ENCODE measurements around the gene P3R3URF.
"Not testable (repeated sequence)": the region's sequence is repeated elsewhere in the genome, so short reads cannot be mapped to it uniquely, and the experiment has no call there.

P3R3URF gene

DNA sequence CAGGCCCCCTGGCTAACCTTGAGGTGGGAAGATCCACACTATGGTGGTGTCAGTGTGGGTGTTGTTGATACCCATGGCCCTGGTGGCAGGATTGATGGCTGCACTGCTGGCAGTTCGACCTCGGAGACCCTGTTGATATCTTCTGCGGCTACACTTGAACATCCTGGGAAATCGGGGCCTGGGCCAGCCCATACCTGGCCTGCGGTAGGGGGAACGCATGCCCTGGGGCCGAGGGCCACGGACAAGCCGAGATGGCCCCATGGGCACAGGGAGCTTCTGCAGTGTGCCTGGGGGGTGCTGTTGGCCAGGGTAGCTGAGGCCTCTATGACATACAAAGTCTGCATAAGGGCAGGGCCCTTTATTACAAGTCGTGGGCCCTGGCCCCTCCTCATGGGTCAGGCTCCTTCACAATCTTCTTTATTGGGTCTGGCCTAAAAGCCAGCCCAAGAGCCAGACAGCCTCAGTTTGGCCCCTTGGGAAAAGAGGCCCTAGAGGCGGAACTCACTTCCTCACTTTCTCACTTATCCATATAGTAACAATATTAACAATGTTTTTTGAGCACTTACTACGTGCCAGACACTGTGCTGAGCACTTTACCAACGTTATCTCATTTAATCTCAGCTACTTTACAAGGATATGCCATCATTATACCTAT, at the start of gene P3R3URF:
Gene P3R3URF (minus strand): TSS at position 278 of the 655 bp plus-strand sequence. CDS start 17 bp downstream, at position 261.
- TF ChIP-seq, protein P1, sequence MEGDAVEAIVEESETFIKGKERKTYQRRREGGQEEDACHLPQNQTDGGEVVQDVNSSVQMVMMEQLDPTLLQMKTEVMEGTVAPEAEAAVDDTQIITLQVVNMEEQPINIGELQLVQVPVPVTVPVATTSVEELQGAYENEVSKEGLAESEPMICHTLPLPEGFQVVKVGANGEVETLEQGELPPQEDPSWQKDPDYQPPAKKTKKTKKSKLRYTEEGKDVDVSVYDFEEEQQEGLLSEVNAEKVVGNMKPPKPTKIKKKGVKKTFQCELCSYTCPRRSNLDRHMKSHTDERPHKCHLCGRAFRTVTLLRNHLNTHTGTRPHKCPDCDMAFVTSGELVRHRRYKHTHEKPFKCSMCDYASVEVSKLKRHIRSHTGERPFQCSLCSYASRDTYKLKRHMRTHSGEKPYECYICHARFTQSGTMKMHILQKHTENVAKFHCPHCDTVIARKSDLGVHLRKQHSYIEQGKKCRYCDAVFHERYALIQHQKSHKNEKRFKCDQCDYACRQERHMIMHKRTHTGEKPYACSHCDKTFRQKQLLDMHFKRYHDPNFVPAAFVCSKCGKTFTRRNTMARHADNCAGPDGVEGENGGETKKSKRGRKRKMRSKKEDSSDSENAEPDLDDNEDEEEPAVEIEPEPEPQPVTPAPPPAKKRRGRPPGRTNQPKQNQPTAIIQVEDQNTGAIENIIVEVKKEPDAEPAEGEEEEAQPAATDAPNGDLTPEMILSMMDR (IDR thresholded peaks at IDR 0.05; ENCODE audit: low read depth, low read length): no peak
- H3K9me3 ChIP-seq (ENCODE audit: severe bottlenecking): no peaks in the 10 kb centered on the region
- H3K27me3 ChIP-seq (ENCODE audit: insufficient read depth, low read depth, severe bottlenecking): no peaks in the 10 kb centered on the region
- no peak within 1 kb of the TSS for H3K4me3 ChIP-seq (ENCODE audit: low read depth, low read length)
- H3K36me3 ChIP-seq: no peaks in the 10 kb centered on the region
- DNase-seq: no peak
- H3K27ac ChIP-seq: no peak within 1 kb of the TSS

DNA sequence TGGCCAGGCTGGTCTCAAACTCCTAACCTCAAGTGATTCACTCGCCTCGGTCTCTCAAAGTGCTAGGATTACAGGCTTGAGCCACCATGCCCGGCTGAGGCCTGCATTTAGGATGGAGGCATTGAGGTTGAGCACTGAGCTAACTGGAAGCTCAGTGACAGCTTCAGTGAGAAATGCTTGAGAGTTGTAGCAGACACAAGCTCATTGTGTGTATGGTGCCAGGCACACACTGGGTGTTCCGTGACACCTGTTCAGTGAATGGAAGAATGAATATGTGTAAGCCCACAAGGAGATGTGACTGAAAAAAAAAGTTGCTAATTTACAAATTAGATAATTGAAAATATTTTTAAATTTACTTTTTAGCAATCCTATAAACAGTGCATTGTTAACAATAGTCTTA, 48.7 kb upstream of the P3R3URF start:
- TF ChIP-seq, protein P1 (IDR thresholded peaks at IDR 0.05; ENCODE audit: low read depth, low read length): no peak
- no peak for DNase-seq
- H3K4me3 ChIP-seq (ENCODE audit: low read depth, low read length): no peak overlapping the region

DNA sequence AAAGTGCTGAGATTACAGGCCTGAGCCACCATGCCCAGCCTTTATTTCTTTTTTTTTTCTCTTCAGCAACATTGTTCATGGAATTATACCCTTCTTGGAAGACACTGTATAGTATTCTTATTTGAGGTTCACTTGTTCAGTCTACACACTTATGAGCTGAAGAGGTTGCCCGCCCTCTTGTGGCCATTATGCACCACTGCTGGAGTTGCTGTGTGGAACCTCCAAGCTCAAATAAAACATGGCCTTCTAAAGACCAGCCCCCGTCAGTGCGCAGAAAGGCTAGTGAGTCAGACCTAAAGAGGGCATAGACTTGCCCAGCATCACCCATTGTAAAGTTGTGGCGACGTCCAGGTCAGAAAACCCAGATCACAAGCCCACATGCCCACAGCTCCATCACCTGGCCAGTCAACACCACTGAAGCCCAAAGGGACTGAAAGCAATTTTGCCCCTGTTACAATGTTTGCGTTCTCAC, 47.2 kb upstream of the P3R3URF start:
- DNase-seq: peak; percentile 72
- Histone ChIP-seq H3K36me3 (no peaks in the 10 kb centered on the region), H3K9me3 (ENCODE audit: severe bottlenecking) (no peaks in the 10 kb centered on the region), H3K4me3 (ENCODE audit: low read depth, low read length) (no peak overlapping the region), H3K27ac (no peak overlapping the region), H3K27me3 (ENCODE audit: insufficient read depth, low read depth, severe bottlenecking) (no peaks in the 10 kb centered on the region)
- TF ChIP-seq, protein P1 (IDR thresholded peaks at IDR 0.05; ENCODE audit: low read depth, low read length): peak; percentile 78

More for the DNA sequence above, 48.7 kb upstream of the P3R3URF start:
- Histone ChIP-seq H3K27me3 (ENCODE audit: insufficient read depth, low read depth, severe bottlenecking) (no peaks in the 10 kb centered on the region), H3K36me3 (no peaks in the 10 kb centered on the region), H3K9me3 (ENCODE audit: severe bottlenecking) (no peaks in the 10 kb centered on the region), H3K27ac (no peak overlapping the region)

DNA sequence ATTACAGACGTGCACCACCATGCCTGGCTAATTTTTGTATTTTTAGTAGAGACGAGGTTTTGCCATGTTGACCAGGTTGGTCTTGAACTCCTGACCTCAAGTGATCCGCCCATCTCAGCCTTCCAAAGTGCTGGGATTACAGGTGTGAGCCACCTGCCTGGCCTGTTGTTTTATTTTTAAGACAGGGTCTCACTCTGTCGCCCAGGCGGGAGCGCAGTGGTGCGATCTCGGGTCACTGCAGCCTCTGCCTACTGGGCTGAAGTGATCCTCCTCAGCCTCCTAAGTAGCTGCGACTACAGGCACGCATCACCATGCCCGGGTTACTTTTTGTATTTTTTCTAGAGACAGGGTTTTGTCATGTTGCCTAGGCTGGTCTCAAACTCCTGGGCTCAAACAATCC, 46.8 kb upstream of the P3R3URF start:
- not testable (repeated sequence) for H3K9me3 ChIP-seq (ENCODE audit: severe bottlenecking); H3K27me3 ChIP-seq (ENCODE audit: insufficient read depth, low read depth, severe bottlenecking); H3K36me3 ChIP-seq; H3K27ac ChIP-seq; DNase-seq; H3K4me3 ChIP-seq (ENCODE audit: low read depth, low read length)

DNA sequence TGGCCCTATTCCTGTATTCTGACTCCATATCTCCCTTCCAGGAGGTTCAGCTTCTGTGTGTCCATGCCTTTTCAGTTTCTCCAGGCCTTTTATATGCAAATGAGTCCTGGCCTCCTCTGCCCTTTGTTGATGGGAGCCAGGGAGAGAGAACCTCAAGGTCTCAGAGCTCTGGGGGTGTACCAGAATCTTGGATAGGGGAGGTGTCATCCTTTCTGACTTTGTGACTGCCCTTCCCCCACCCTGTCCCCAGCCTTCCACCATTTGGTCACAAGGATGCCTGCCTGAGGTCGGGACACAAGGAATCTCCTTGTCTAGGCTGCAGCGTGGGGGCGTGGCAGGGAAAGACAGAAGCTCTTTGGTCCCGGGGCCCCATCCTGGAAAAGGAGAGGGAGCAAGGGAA, 45.5 kb upstream of the P3R3URF start:
- no peak overlapping the region for H3K27ac ChIP-seq

DNA sequence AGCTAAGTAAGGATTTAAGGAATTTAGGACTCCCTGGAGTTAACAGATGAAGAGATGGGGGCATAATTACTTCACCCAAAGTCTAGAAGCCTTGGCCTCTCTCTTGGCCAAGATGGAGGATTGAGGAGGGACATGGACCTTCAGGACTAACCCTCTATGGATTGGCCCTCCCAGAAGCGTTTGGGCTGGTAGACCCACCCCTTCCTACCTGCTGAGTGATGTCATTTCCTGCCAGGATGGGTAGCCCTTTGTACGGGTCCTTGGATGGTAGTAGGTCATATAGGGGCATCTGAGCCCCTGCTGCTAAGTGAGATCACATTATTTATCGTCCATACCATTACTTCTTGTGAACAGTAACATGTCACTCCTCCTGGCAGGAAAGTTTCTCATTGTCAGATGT, 44.5 kb upstream of the P3R3URF start:
- H3K27ac ChIP-seq: peak overlapping the region; percentile 89
- H3K27me3 ChIP-seq (ENCODE audit: insufficient read depth, low read depth, severe bottlenecking): no peaks in the 10 kb centered on the region
- DNase-seq: peak; percentile 32
- no peaks in the 10 kb centered on the region for H3K36me3 ChIP-seq
- no peak overlapping the region for H3K4me3 ChIP-seq (ENCODE audit: low read depth, low read length)
- TF ChIP-seq, protein P1 (IDR thresholded peaks at IDR 0.05; ENCODE audit: low read depth, low read length): no peak
- H3K9me3 ChIP-seq (ENCODE audit: severe bottlenecking): no peaks in the 10 kb centered on the region

More for the DNA sequence above, 45.5 kb upstream of the P3R3URF start:
- Histone ChIP-seq H3K9me3 (ENCODE audit: severe bottlenecking) (no peaks in the 10 kb centered on the region), H3K36me3 (no peaks in the 10 kb centered on the region), H3K4me3 (ENCODE audit: low read depth, low read length) (no peak overlapping the region), H3K27me3 (ENCODE audit: insufficient read depth, low read depth, severe bottlenecking) (no peaks in the 10 kb centered on the region)
- TF ChIP-seq, protein P1 (IDR thresholded peaks at IDR 0.05; ENCODE audit: low read depth, low read length): no peak
- DNase-seq: no peak
